Measurements from ENCODE around the gene CYSRT1. TPM values are rescaled to one million over a fixed set of nuclear protein-coding genes. Genes with fewer than 3 reads are reported as not detected.
"Not testable (repeated sequence)": the region's sequence is repeated elsewhere in the genome, so short reads cannot be mapped to it uniquely, and the experiment has no call there.

Gene CYSRT1
- total RNA-seq, 1 experiment from 2014 or later, result 0.59 TPM

GRCh38 chr9:137234055-137234697 is 9.2 kb downstream of the CYSRT1 start:
- no peak for DNase-seq (ENCODE audit: extremely low read depth, low read depth)

GRCh38 chr9:137234758-137235423 is 9.9 kb downstream of the CYSRT1 start:
- DNase-seq (ENCODE audit: extremely low read depth, low read depth), result no peak

GRCh38 chr9:137235424-137236237 is 10.7 kb downstream of the CYSRT1 start:
- DNase-seq (ENCODE audit: extremely low read depth, low read depth), result no peak

- peak; percentile 78 for DNase-seq (ENCODE audit: extremely low read depth, low read depth)
These were observed 11.4 kb downstream of the CYSRT1 start for GRCh38 chr9:137236238-137236935.

GRCh38 chr9:137236936-137237421 is 12.0 kb downstream of the CYSRT1 start:
- no peak for DNase-seq (ENCODE audit: extremely low read depth, low read depth)

- DNase-seq (ENCODE audit: extremely low read depth, low read depth), result no peak
These were observed 13.1 kb downstream of the CYSRT1 start for GRCh38 chr9:137237759-137238726.

GRCh38 chr9:137239541-137240200 is 14.7 kb downstream of the CYSRT1 start:
- DNase-seq (ENCODE audit: extremely low read depth, low read depth), result not testable (repeated sequence)

- DNase-seq (ENCODE audit: extremely low read depth, low read depth), result peak; percentile 43
These were observed 15.4 kb downstream of the CYSRT1 start for GRCh38 chr9:137240318-137240840.

GRCh38 chr9:137240841-137241489 is 16.0 kb downstream of the CYSRT1 start, which contains the start of gene TUBB4B:
TSS of gene TUBB4B (plus strand) at chr9:137241287. CDS start at chr9:137241361, 74 bp downstream.
- DNase-seq (ENCODE audit: extremely low read depth, low read depth), result peak; percentile 100

- peak; percentile 55 for DNase-seq (ENCODE audit: extremely low read depth, low read depth)
These were observed 16.7 kb downstream of the CYSRT1 start for GRCh38 chr9:137241490-137242268.

- DNase-seq (ENCODE audit: extremely low read depth, low read depth), result no peak
These were observed 17.6 kb downstream of the CYSRT1 start for GRCh38 chr9:137242269-137243203.

GRCh38 chr9:137243266-137243625 is 18.3 kb downstream of the CYSRT1 start:
- not testable (repeated sequence) for DNase-seq (ENCODE audit: extremely low read depth, low read depth)

- no peak for DNase-seq (ENCODE audit: extremely low read depth, low read depth)
These were observed 18.9 kb downstream of the CYSRT1 start for GRCh38 chr9:137243626-137244485.

- DNase-seq (ENCODE audit: extremely low read depth, low read depth), result no peak
These were observed 19.8 kb downstream of the CYSRT1 start for GRCh38 chr9:137244486-137245449.
